Measurements from ENCODE around the gene MFSD11.

Gene MFSD11

GRCh38 chr17:76737676-76738467 lies at the start of gene MFSD11:
TSS of gene MFSD11 (plus strand) at chr17:76738119. CDS start at chr17:76738353, 234 bp downstream.
- no peak for TF ChIP-seq Cebpa-rat (IDR thresholded peaks at IDR 0.05)
- H3K4me2 ChIP-seq: peak within 1 kb of the TSS; percentile 86 to 97 (median 92)

GRCh38 chr17:76688165-76688622 lies 49.7 kb upstream of the MFSD11 start:
- peak overlapping the region in 2 of 11 experiments; percentile 52 to 63; a peak in 4 of 22 replicates for H3K27ac ChIP-seq
- H3K4me2 ChIP-seq: peak overlapping the region in 10 of 11 experiments; percentile 59 to 97 (median 75); a peak in 19 of 22 replicates
- peaks cover 0 to 42% (median 4%) of the 10 kb centered on the region in 11 experiments; a peak in 8 of 22 replicates for H4K20me1 ChIP-seq
- H3K4me3 ChIP-seq: no peak overlapping the region
- peaks cover 0 to 3% (median 0%) of the 10 kb centered on the region in 11 experiments; a peak in 1 of 22 replicates for H3K36me3 ChIP-seq
- peaks cover 32 to 93% (median 81%) of the 10 kb centered on the region in 10 experiments for H3K4me1 ChIP-seq
- peaks cover 0 to 21% (median 0%) of the 10 kb centered on the region in 11 experiments; a peak in 2 of 22 replicates for H3K27me3 ChIP-seq
- TF ChIP-seq Cebpa-rat (IDR thresholded peaks at IDR 0.05): no peak
- H3K9me3 ChIP-seq (replicated peaks in 1 of 11): no peaks in the 10 kb centered on the region
- peak overlapping the region in 3 of 11 experiments; percentile 27 to 57 (median 57); a peak in 2 of 22 replicates for H3K9ac ChIP-seq

More at GRCh38 chr17:76737676-76738467, at the start of gene MFSD11:
- Histone ChIP-seq H4K20me1 (peaks cover 31 to 42% (median 38%) of the 10 kb centered on the region in 11 experiments; a peak in 21 of 22 replicates), H3K36me3 (peaks cover 35 to 59% (median 47%) of the 10 kb centered on the region in 11 experiments), H3K27me3 (no peaks in the 10 kb centered on the region), H3K4me3 (peak within 1 kb of the TSS; percentile 81 to 99 (median 95)), H3K4me1 (peaks cover 29 to 45% (median 36%) of the 10 kb centered on the region in 10 experiments), H3K27ac (peak within 1 kb of the TSS; percentile 87 to 99 (median 98)), H3K9me3 (replicated peaks in 1 of 11) (peaks cover 0 to 9% (median 0%) of the 10 kb centered on the region in 11 experiments; a peak in 3 of 22 replicates), H3K9ac (peak within 1 kb of the TSS; percentile 94 to 100 (median 99))

- peaks cover 0 to 21% (median 0%) of the 10 kb centered on the region in 11 experiments; a peak in 2 of 22 replicates for H3K27me3 ChIP-seq
- no peak overlapping the region for H3K9ac ChIP-seq
- peaks cover 0 to 29% (median 0%) of the 10 kb centered on the region in 11 experiments; a peak in 5 of 22 replicates for H4K20me1 ChIP-seq
- H3K27ac ChIP-seq: no peak overlapping the region
- H3K4me3 ChIP-seq: no peak overlapping the region
- no peaks in the 10 kb centered on the region for H3K9me3 ChIP-seq (replicated peaks in 1 of 11)
- TF ChIP-seq Cebpa-rat (IDR thresholded peaks at IDR 0.05): 0 out of 22 replicates have a peak, but pooled peaks of 1 of the 11 experiments have one; percentile 17
- no peak overlapping the region for H3K4me2 ChIP-seq
- peaks cover 0 to 4% (median 0%) of the 10 kb centered on the region in 11 experiments; a peak in 1 of 22 replicates for H3K36me3 ChIP-seq
- H3K4me1 ChIP-seq: peaks cover 37 to 93% (median 82%) of the 10 kb centered on the region in 10 experiments
Observed at GRCh38 chr17:76689859-76690258, 48.1 kb upstream of the MFSD11 start.

GRCh38 chr17:76690596-76691280 lies 47.2 kb upstream of the MFSD11 start:
- Histone ChIP-seq H3K27ac (no peak overlapping the region), H3K4me3 (no peak overlapping the region), H3K27me3 (peaks cover 0 to 20% (median 0%) of the 10 kb centered on the region in 11 experiments; a peak in 2 of 22 replicates), H3K9me3 (replicated peaks in 1 of 11) (0 out of 22 replicates have a peak, but pooled peaks cover 0 to 4% (median 0%) of the 10 kb centered on the region in 11 experiments), H3K9ac (no peak overlapping the region), H3K4me1 (peaks cover 45 to 93% (median 82%) of the 10 kb centered on the region in 10 experiments), H3K36me3 (peaks cover 0 to 4% (median 0%) of the 10 kb centered on the region in 11 experiments; a peak in 1 of 22 replicates), H3K4me2 (peak overlapping the region in 4 of 11 experiments; percentile 5 to 46 (median 38); a peak in 5 of 22 replicates), H4K20me1 (peaks cover 0 to 26% (median 0%) of the 10 kb centered on the region in 11 experiments; a peak in 4 of 22 replicates)
- TF ChIP-seq Cebpa-rat (IDR thresholded peaks at IDR 0.05): no peak

- H3K9me3 ChIP-seq (replicated peaks in 1 of 11): 0 out of 22 replicates have a peak, but pooled peaks cover 0 to 5% (median 0%) of the 10 kb centered on the region in 11 experiments
- no peak for TF ChIP-seq Cebpa-rat (IDR thresholded peaks at IDR 0.05)
- H3K27ac ChIP-seq: 0 out of 22 replicates have a peak overlapping the region, but pooled peaks of 1 of the 11 experiments have one; percentile 7
- H3K27me3 ChIP-seq: peaks cover 0 to 15% (median 0%) of the 10 kb centered on the region in 11 experiments; a peak in 2 of 22 replicates
- H3K36me3 ChIP-seq: peaks cover 0 to 4% (median 0%) of the 10 kb centered on the region in 11 experiments; a peak in 1 of 22 replicates
- peaks cover 0 to 25% (median 0%) of the 10 kb centered on the region in 11 experiments; a peak in 4 of 22 replicates for H4K20me1 ChIP-seq
- no peak overlapping the region for H3K9ac ChIP-seq
- H3K4me1 ChIP-seq: peaks cover 50 to 93% (median 82%) of the 10 kb centered on the region in 10 experiments
- H3K4me2 ChIP-seq: peak overlapping the region in 5 of 11 experiments; percentile 5 to 46 (median 38); a peak in 8 of 22 replicates
- no peak overlapping the region for H3K4me3 ChIP-seq
Observed at GRCh38 chr17:76691379-76692191, 46.3 kb upstream of the MFSD11 start.

GRCh38 chr17:76695059-76695831 lies 42.7 kb upstream of the MFSD11 start:
- 0 out of 22 replicates have a peak, but pooled peaks cover 0 to 5% (median 0%) of the 10 kb centered on the region in 11 experiments for H3K9me3 ChIP-seq (replicated peaks in 1 of 11)
- TF ChIP-seq Cebpa-rat (IDR thresholded peaks at IDR 0.05): no peak
- peak overlapping the region in 8 of 11 experiments; percentile 73 to 98 (median 90); a peak in 12 of 22 replicates for H3K27ac ChIP-seq
- H3K9ac ChIP-seq: peak overlapping the region in 3 of 11 experiments; percentile 10 to 92 (median 79); a peak in 2 of 22 replicates
- 0 out of 22 replicates have a peak, but pooled peaks cover 0 to 4% (median 0%) of the 10 kb centered on the region in 11 experiments for H3K36me3 ChIP-seq
- peaks cover 75 to 95% (median 84%) of the 10 kb centered on the region in 10 experiments for H3K4me1 ChIP-seq
- H3K27me3 ChIP-seq: no peaks in the 10 kb centered on the region
- no peak overlapping the region for H3K4me3 ChIP-seq
- no peaks in the 10 kb centered on the region; a peak in 1 of 22 replicates for H4K20me1 ChIP-seq
- H3K4me2 ChIP-seq: peak overlapping the region; percentile 71 to 100 (median 95)

All from BLaER1 treated with 17β-estradiol and CSF1 and Interleukin-3, amounts not matched to agents 10 nM and 100 nM (cell line).